Stimulated activated CD4-positive, alpha-beta T cell treated with anti-CD3 and anti-CD28 coated beads, Interleukin-1b, Interleukin-23, amount 100 ng/mL, for 4 hours (primary cell): Measurements from ENCODE around the gene EXTL2.
A peak's percentile ranks its signal among the peaks of the same experiment; 100 is the strongest.
"Not testable (repeated sequence)": the region's sequence is repeated elsewhere in the genome, so short reads cannot be mapped to it uniquely, and the experiment has no call there.

Experiments used
- DNase-seq, 2 donors: peaks; one replicate each; pipeline ENCODE4 v3.0.0-alpha.2; 2020; ENCODE audit warnings: low read depth in 2 of 2

The EXTL2 gene, protein sequence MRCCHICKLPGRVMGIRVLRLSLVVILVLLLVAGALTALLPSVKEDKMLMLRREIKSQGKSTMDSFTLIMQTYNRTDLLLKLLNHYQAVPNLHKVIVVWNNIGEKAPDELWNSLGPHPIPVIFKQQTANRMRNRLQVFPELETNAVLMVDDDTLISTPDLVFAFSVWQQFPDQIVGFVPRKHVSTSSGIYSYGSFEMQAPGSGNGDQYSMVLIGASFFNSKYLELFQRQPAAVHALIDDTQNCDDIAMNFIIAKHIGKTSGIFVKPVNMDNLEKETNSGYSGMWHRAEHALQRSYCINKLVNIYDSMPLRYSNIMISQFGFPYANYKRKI

GRCh38 chr1:100894603-100895539, at the start of gene EXTL2:
TSS of gene EXTL2 (minus strand) at chr1:100894842. CDS start at chr1:100888757, 6,085 bp downstream.
- DNase-seq, result peak; percentile 22 to 52

DNA sequence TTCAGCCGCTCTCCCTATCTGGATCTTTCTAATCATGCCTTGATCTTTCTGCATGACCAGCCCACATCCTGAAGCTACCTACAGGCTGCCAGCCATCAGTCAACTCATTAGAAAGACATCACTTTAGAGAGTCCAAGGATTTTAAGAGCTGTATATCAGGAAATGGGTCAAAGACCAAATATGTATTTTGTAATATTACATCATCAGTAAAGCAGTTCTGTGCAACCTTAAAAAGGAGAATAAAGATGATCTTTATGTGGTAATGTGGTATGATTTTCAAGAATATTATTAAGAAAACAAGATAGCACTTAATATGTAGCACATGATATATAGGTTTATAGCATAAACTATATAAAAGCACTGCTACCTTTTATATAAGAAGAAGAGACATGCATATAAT, 48.9 kb upstream of the EXTL2 start:
- DNase-seq, result no peak

- no peak for DNase-seq
Measured at GRCh38 chr1:100942304-100943046, 47.8 kb upstream of the EXTL2 start.

DNA sequence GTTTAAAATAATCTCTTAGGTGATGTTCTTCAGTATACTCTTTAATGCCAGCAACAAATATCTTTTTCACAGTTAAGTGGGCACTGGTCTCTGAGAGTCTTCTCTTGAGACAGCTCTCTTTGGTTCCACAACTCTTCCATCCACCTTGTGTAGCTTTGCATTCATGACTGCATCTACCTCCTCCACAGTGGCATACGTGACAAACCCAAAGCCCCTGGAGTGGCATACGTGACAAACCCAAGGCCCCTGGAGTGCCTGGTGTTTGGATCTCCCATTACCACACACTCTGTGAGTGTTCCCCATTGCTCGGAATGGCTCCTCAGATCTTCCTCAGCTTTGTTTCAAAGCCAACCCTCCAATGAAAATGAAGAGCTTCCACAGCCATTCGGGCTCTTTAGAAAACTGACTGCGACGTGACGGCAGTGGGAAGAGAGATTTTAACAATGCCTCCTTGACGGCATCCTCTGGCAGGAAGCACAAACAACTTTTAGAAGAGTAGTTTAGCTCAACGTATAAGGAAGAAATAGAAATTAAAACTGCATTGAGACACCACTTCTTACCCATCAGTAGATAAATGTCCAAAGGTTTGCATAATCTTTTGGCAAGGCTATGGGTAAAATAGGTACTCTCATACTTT, 47.1 kb upstream of the EXTL2 start:
- DNase-seq, result no peak

GRCh38 chr1:100941098-100941527, 46.5 kb upstream of the EXTL2 start:
- no peak for DNase-seq

GRCh38 chr1:100936194-100936967, 41.7 kb upstream of the EXTL2 start:
- no peak for DNase-seq

DNA sequence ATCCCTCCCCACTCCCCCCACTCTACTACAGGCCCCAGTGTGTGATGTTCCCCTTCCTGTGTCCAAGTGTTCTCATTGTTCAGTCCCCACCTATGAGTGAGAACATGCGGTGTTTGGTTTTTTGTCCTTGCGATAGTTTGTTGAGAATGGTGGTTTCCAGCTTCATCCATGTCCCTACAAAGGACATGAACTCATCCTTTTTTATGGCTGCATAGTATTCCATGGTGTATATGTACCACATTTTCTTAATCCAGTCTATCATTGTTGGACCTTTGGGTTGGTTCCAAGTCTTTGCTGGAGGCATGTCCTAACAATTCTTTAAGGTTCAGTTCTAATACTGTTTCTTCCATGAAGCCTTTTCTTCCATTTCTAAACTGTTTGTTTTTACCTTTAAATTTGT, 38.9 kb upstream of the EXTL2 start:
- not testable (repeated sequence) for DNase-seq

DNA sequence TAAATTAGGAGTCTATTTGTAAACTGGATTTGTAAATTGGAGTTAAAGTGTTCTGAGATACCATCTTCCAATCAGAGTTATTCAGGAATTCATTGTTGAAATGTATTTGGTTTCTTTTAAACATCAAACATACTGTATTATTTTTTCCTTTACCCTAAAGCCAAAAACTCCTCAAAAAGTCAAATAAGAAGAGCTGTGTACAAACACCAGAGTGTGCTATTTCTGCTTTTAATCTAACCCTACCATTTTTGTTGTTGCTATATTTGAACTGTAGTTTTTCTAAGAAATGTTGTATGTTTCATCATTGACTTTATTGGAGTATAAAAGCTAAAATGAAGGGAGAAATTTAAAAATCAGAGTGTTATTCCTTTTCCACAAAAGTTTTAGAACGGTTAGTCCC, 37.1 kb upstream of the EXTL2 start:
- DNase-seq, result no peak

DNA sequence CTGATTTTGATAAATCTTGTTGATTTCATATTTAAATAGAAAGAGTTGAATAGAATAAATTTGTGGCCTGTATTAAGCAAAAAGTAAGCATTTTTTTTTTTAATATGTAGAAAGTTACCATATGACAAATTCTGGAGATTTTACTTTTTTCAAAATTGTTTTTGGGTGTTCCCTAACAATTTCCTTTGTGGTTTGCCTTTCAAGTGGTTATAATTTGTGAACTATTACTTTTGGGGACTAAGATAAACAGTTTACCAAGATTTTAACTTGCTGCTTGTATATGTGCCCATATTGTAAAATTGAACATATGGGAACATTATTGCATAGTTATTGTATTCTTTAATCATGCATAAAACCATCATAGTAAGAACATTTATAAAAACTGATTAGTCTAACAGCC, 35.9 kb upstream of the EXTL2 start:
- no peak for DNase-seq

- DNase-seq, result no peak
Measured at GRCh38 chr1:100928128-100928527, 33.5 kb upstream of the EXTL2 start.

GRCh38 chr1:100927276-100927675, 32.6 kb upstream of the EXTL2 start:
- DNase-seq, result no peak

DNA sequence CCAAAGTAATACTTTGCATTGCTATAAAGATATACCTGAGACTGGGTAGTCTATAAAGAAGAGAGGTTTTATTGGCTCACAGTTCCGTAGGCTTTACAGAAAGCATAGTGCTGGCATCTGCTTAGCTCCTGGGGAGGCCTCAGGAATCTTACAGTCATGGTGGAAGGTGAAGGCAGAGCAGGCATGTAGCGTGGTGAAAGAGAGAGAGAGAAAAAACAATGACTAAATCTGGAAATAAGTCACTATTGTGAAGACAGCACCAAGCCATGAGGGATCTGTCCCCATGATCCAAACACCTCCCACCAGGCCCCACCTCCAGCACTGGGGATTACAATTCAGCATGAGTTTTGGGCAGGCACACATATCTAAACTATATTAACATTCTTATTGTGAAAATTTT, 31.6 kb upstream of the EXTL2 start:
- no peak for DNase-seq

- DNase-seq, result no peak
Measured at GRCh38 chr1:100924991-100925390, 30.3 kb upstream of the EXTL2 start.

- DNase-seq, result no peak
Measured at GRCh38 chr1:100924212-100924611, 29.6 kb upstream of the EXTL2 start.

DNA sequence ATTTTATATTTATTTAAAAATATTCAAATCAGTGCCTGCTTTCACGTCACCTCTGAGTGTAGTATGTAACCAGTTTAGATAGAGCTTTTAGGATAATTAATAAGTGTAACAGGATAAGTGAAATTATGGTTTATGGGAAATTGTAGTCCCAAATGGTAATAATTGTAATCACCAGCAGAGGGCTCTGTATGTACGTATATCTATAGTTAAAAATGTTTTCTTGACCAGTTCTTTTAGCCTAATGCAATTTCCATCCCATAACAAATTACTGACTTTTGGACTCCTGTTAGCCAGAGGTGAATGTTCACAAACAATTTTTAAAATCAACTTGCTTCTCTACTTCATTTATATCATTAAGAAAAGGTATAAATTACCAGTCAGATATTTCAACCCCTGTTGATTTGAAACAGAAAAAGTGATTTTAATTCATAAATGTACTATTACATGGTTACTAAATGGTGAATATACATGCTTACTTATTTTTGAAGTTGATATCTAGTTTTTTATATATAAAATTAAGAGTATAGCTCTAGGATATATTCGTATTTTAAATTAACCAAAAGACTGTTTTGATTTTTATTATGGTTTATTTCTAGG, 26.6 kb upstream of the EXTL2 start:
- no peak for DNase-seq

DNA sequence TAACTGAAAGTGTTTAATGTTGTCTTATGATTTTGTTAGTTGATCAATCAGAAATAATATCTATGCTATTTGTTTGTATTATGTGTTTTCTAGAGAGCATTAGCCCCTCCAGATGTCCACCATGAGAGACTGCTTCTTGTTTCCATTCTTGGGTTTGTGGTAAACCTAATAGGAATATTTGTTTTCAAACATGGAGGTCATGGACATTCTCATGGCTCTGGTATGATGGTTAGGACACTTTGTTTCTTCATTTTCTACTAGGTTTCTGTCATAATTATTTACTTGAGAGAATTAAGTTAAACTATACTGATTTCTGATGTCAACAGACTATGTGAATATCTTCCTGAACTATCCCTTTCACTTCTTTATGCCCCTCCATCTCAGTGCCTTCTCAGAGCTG, 17.4 kb upstream of the EXTL2 start:
- DNase-seq, result no peak

DNA sequence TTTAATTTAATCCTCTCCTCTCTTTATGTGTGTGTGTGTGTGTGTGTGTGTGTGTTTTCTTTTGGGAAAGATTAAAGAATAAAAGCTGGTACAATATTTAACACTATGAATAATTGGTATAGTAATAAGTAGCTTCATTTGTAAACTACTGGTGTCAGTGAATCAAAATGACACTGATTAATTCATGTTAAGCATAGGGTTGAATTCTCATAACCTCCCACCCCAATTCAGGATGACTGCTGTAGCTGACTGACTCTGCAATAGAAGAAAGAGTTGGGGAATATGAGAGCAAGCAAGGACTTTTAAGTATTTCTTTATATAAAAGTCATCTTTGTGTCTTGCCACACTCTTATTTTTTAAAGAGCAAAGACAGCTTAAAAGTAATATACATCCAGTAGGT, 14.4 kb upstream of the EXTL2 start:
- no peak for DNase-seq

GRCh38 chr1:100907887-100908286, 13.2 kb upstream of the EXTL2 start:
- DNase-seq, result no peak

- no peak for DNase-seq
Measured at GRCh38 chr1:100905181-100905580, 10.5 kb upstream of the EXTL2 start.

DNA sequence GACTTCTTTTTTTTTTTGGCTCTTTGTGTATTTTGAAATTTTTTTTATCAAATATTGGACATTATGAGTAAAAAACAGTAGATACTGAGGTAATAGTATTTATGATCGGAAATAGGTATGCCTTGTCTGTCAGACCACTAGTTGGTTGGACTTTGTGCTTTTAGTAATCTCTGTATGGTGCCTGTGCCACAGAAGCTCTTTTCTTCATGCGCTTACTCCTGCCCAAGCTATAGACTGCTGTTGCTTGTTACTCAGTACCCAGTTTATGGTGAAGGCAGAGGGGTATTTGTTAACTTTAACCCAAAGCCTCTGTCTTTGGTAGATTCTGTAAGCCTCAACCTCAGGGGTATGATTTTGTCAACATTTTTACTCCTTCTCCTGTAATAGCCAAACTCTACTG, 9.9 kb upstream of the EXTL2 start:
- DNase-seq, result no peak

DNA sequence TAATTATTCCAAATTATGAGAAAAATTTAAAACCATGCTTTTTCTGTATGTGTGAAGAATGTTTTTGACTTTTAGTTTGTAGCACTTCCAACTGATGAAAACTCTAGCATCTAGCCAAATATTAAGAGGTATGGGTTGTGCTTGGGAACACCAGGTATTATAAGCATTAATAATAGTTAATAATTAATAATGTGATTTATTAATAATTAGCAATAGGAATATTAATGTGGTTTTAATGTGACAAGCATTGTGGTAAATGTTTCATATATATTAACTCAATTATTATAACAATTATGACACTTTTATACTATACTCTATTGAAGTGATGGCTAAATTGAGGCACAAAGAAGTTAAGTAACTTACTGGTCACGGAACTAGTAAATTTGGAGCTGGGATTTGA, 9.1 kb upstream of the EXTL2 start:
- no peak for DNase-seq
